ENCODE data around the gene PRR11.
"Not testable (repeated sequence)": the region's sequence is repeated elsewhere in the genome, so short reads cannot be mapped to it uniquely, and the experiment has no call there.

PRR11 gene

DNA sequence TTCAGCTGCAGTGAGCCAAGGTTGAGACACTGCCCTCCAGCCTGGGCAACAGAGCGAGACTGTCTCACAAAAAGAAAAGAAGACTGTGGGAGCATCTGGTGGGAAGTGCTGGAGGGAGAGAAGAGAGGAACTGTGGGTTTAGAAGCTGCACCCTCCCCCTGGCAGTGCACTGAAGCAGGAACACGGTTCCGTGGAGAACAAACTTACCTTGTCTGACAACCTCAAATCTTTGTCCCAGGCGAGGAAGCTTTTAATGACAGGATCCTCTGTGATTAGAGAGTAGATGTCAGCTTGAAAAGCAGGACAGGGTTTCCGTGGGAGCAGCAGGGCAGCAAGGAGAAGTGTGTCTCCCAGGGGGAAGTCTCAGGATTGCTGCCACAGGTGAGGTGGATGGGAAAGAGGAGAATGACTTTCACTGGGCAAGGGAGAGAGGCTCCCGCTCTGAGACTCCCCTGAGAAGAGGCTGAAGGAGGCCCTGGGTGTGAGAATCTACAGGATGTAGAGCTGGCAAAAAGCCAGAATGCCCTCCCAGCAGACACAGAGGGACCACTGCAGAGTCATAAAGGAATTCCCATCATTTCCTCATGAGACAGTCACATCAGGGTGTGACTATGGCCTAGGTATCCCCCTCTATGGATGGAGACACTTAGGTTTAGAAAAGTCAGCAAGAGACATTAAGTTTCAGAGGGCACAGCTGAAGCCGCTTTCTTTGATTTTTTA is 22.9 kb downstream of the PRR11 start:
- H3K79me2 ChIP-seq (ENCODE audit: insufficient read depth, low read length), result 0 out of 2 replicates have a peak, but pooled peaks cover 3% of the 10 kb centered on the region
- H3K9me3 ChIP-seq (ENCODE audit: insufficient read depth, low read length), result no peaks in the 10 kb centered on the region
- no peak overlapping the region for H3K9ac ChIP-seq (ENCODE audit: low read length)
- no peaks in the 10 kb centered on the region for H3K36me3 ChIP-seq (ENCODE audit: low read length)
- H3K9me2 ChIP-seq (replicated peaks; ENCODE audit: insufficient read depth, low read length), result no peaks in the 10 kb centered on the region
- H2AFZ ChIP-seq (ENCODE audit: low read depth, low read length, severe bottlenecking), result no peak overlapping the region
- H3K27me3 ChIP-seq (ENCODE audit: low read length), result no peaks in the 10 kb centered on the region
- TF ChIP-seq EZH2phosphoT487 (conservative IDR thresholded peaks at IDR 0.05; ENCODE audit: low read length), result no peak
- no peak overlapping the region for H3K4me2 ChIP-seq (ENCODE audit: low read depth, low read length, poor library complexity, severe bottlenecking)
- no peaks in the 10 kb centered on the region for H4K20me1 ChIP-seq (ENCODE audit: low read depth, low read length)
- no peak overlapping the region for H3K27ac ChIP-seq (ENCODE audit: low read depth, low read length)
- no peak overlapping the region for H3K4me3 ChIP-seq (ENCODE audit: insufficient read depth, low read length, poor library complexity, severe bottlenecking)
- no peaks in the 10 kb centered on the region for H3F3A ChIP-seq (ENCODE audit: insufficient read depth)

DNA sequence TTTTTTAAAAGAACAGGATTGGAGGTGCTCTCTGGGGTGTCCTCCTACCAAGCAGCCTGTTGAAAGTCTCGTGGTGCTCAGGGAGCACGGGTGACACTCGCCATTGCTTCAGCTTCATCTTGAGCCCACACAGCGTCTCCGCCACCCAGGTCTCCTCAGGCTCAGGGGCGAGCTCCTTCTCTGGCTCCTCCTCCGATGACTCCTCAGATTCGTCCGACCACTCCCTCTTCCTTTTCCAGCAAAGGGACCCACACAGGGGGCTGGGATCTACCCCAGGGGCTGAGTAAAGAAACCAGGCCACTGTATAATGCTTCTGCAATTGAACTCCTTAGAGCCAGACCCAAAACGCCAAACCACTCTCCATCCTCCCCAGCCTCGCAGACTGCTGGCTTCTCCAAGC is 24.1 kb downstream of the PRR11 start:
- H3K79me2 ChIP-seq (ENCODE audit: insufficient read depth, low read length); H3K27me3 ChIP-seq (ENCODE audit: low read length); H3K4me2 ChIP-seq (ENCODE audit: low read depth, low read length, poor library complexity, severe bottlenecking); H3K9me3 ChIP-seq (ENCODE audit: insufficient read depth, low read length); H3K9me2 ChIP-seq (replicated peaks; ENCODE audit: insufficient read depth, low read length); H4K20me1 ChIP-seq (ENCODE audit: low read depth, low read length); H3K36me3 ChIP-seq (ENCODE audit: low read length); H2AFZ ChIP-seq (ENCODE audit: low read depth, low read length, severe bottlenecking); H3F3A ChIP-seq (ENCODE audit: insufficient read depth); H3K9ac ChIP-seq (ENCODE audit: low read length); H3K4me3 ChIP-seq (ENCODE audit: insufficient read depth, low read length, poor library complexity, severe bottlenecking); H3K27ac ChIP-seq (ENCODE audit: low read depth, low read length): not testable (repeated sequence)

DNA sequence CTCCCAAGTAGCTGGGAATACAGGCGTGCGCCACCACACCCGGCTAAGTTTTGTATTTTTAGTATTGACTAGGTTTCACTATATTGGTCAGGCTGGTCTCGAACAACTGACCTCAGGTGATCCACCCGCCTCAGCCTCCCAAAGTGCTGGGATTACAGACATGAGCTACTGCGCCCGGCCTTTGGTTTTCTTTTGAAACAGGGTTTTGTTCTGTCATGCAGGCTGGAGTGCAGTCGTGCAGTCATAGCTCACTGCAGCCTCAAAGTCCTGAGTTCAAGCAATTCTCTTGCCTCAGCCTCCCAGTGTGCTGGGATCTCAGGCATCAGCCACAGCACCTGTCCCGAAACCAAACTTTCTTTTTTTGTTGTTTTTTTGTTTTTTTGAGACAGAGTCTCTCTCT is 25.1 kb downstream of the PRR11 start:
- Histone ChIP-seq H2AFZ (ENCODE audit: low read depth, low read length, severe bottlenecking) (no peak overlapping the region), H3K27ac (ENCODE audit: low read depth, low read length) (no peak overlapping the region), H3F3A (ENCODE audit: insufficient read depth) (no peaks in the 10 kb centered on the region), H3K79me2 (ENCODE audit: insufficient read depth, low read length) (0 out of 2 replicates have a peak, but pooled peaks cover 3% of the 10 kb centered on the region), H3K36me3 (ENCODE audit: low read length) (peaks cover 9% of the 10 kb centered on the region; the same call in 1 of the 2 replicates), H3K4me2 (ENCODE audit: low read depth, low read length, poor library complexity, severe bottlenecking) (no peak overlapping the region), H3K27me3 (ENCODE audit: low read length) (no peaks in the 10 kb centered on the region), H4K20me1 (ENCODE audit: low read depth, low read length) (no peaks in the 10 kb centered on the region), H3K9me2 (replicated peaks; ENCODE audit: insufficient read depth, low read length) (no peaks in the 10 kb centered on the region), H3K4me3 (ENCODE audit: insufficient read depth, low read length, poor library complexity, severe bottlenecking) (no peak overlapping the region), H3K9me3 (ENCODE audit: insufficient read depth, low read length) (no peaks in the 10 kb centered on the region), H3K9ac (ENCODE audit: low read length) (no peak overlapping the region)
- TF ChIP-seq, protein P1, sequence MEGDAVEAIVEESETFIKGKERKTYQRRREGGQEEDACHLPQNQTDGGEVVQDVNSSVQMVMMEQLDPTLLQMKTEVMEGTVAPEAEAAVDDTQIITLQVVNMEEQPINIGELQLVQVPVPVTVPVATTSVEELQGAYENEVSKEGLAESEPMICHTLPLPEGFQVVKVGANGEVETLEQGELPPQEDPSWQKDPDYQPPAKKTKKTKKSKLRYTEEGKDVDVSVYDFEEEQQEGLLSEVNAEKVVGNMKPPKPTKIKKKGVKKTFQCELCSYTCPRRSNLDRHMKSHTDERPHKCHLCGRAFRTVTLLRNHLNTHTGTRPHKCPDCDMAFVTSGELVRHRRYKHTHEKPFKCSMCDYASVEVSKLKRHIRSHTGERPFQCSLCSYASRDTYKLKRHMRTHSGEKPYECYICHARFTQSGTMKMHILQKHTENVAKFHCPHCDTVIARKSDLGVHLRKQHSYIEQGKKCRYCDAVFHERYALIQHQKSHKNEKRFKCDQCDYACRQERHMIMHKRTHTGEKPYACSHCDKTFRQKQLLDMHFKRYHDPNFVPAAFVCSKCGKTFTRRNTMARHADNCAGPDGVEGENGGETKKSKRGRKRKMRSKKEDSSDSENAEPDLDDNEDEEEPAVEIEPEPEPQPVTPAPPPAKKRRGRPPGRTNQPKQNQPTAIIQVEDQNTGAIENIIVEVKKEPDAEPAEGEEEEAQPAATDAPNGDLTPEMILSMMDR (IDR thresholded peaks at IDR 0.05; ENCODE audit: insufficient read depth, low read length, poor library complexity, severe bottlenecking), result no peak
- no peak for TF ChIP-seq EZH2phosphoT487 (conservative IDR thresholded peaks at IDR 0.05; ENCODE audit: low read length)

DNA sequence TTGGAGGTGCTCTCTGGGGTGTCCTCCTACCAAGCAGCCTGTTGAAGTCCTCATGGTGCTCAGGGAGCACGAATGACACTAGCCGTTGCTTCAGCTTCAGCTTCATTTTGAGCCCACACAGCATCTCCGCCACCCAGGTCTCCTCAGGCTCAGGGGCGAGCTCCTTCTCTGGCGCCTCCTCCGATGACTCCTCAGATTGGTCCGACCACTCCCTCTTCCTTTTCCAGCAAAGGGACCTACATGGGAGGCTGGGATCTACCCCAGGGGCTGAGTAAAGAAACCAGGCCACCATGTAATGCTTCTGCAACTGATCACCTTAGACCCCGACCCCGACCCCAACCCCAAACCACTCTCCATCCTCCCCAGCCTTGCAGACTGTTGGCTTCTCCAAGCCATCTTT is 25.9 kb downstream of the PRR11 start:
- H3K4me3 ChIP-seq (ENCODE audit: insufficient read depth, low read length, poor library complexity, severe bottlenecking), result no peak overlapping the region
- H3K9me2 ChIP-seq (replicated peaks; ENCODE audit: insufficient read depth, low read length), result no peaks in the 10 kb centered on the region
- no peaks in the 10 kb centered on the region for H3K27me3 ChIP-seq (ENCODE audit: low read length)
- no peak overlapping the region for H3K27ac ChIP-seq (ENCODE audit: low read depth, low read length)
- no peak overlapping the region for H3K4me2 ChIP-seq (ENCODE audit: low read depth, low read length, poor library complexity, severe bottlenecking)
- H2AFZ ChIP-seq (ENCODE audit: low read depth, low read length, severe bottlenecking), result no peak overlapping the region
- peaks cover 14% of the 10 kb centered on the region; the same call in 1 of the 2 replicates for H3K36me3 ChIP-seq (ENCODE audit: low read length)
- H3F3A ChIP-seq (ENCODE audit: insufficient read depth), result no peaks in the 10 kb centered on the region
- H3K9me3 ChIP-seq (ENCODE audit: insufficient read depth, low read length), result no peaks in the 10 kb centered on the region
- H4K20me1 ChIP-seq (ENCODE audit: low read depth, low read length), result no peaks in the 10 kb centered on the region
- no peak overlapping the region for H3K9ac ChIP-seq (ENCODE audit: low read length)
- no peak for TF ChIP-seq EZH2phosphoT487 (conservative IDR thresholded peaks at IDR 0.05; ENCODE audit: low read length)
- TF ChIP-seq, protein P1 (IDR thresholded peaks at IDR 0.05; ENCODE audit: insufficient read depth, low read length, poor library complexity, severe bottlenecking), result no peak
- 0 out of 2 replicates have a peak, but pooled peaks cover 3% of the 10 kb centered on the region for H3K79me2 ChIP-seq (ENCODE audit: insufficient read depth, low read length)
